Vagina (tissue), 2 donors: ENCODE results near the gene CREBZF. TPM values are rescaled to one million over a fixed set of nuclear protein-coding genes. Genes with fewer than 3 reads are reported as not detected.

Experiments used
- DNase-seq, 2 donors: peaks; one replicate each; pipeline ENCODE4 v3.0.0-alpha.2; 2017; ENCODE audit errors: extremely low spot score in 2 of 2
- H3K27ac ChIP-seq: fragments of 200-600 bp; sonication (generic); one replicate; pipeline ENCODE4 v1.5.1; 2019
- H3K27me3 ChIP-seq: fragments of 200-600 bp; sonication (generic); one replicate; pipeline ENCODE4 v1.5.1; 2019
- H3K36me3 ChIP-seq, 2 donors: fragments of 200-600 bp; sonication (generic); one replicate each; pipeline ENCODE4 v1.5.1; 2017 to 2019
- H3K4me1 ChIP-seq: fragments of 200-600 bp; sonication (generic); one replicate; pipeline ENCODE4 v1.5.1; 2019
- H3K4me3 ChIP-seq, 2 donors: fragments of 200-600 bp; sonication (generic); 1 replicate in 1 of 2; 2 replicates in 1 of 2; pipeline ENCODE4 v1.5.1; 2016 to 2019
- H3K9me3 ChIP-seq: fragments of 200-600 bp; sonication (generic); one replicate; pipeline ENCODE4 v1.5.1; 2019
- POLR2A ChIP-seq, 2 donors: fragments of 450-650 bp; IDR thresholded peaks; one replicate each; pipeline ENCODE4 v1.6.1; 2017; ENCODE audit warnings: antibody characterized with exemption in 2 of 2, mild to moderate bottlenecking in 2 of 2, moderate library complexity in 2 of 2
- POLR2AphosphoS5 ChIP-seq, 2 donors: sonication (generic); formaldehyde crosslinking; IDR thresholded peaks; one replicate each; pipeline ENCODE4 v1.9.0; 2017; ENCODE audit warnings: antibody characterized with exemption in 2 of 2, mild to moderate bottlenecking in 2 of 2, low read depth in 1 of 2; ENCODE audit not compliant: insufficient read depth in 1 of 2
- intact Hi-C: fragments of 100-400 bp; cut with DNase I; formaldehyde crosslinking; loops from one replicate; pipeline ENCODE4 v1.15.1; 2023
- total RNA-seq: library from RNA; depleted of rRNA; stranded (reverse); fragments of >200 nt; gene quantifications from one replicate; pipeline ENCODE4 v1.2.3, GENCODE V29; 2016
- TF ChIP-seq, protein P1 (sequence below), 3 experiments: fragments of 450-650 bp in 2 of 3; fragments of 200-600 bp in 1 of 3; sonication (generic) in 1 of 3; IDR thresholded peaks; one replicate each; pipeline ENCODE4 v1.5.1; 2017 to 2019; ENCODE audit warnings: antibody characterized with exemption in 3 of 3, mild to moderate bottlenecking in 2 of 3, moderate library complexity in 2 of 3

The CREBZF gene, protein sequence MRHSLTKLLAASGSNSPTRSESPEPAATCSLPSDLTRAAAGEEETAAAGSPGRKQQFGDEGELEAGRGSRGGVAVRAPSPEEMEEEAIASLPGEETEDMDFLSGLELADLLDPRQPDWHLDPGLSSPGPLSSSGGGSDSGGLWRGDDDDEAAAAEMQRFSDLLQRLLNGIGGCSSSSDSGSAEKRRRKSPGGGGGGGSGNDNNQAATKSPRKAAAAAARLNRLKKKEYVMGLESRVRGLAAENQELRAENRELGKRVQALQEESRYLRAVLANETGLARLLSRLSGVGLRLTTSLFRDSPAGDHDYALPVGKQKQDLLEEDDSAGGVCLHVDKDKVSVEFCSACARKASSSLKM
- total RNA-seq, result 60.9 TPM

DNA sequence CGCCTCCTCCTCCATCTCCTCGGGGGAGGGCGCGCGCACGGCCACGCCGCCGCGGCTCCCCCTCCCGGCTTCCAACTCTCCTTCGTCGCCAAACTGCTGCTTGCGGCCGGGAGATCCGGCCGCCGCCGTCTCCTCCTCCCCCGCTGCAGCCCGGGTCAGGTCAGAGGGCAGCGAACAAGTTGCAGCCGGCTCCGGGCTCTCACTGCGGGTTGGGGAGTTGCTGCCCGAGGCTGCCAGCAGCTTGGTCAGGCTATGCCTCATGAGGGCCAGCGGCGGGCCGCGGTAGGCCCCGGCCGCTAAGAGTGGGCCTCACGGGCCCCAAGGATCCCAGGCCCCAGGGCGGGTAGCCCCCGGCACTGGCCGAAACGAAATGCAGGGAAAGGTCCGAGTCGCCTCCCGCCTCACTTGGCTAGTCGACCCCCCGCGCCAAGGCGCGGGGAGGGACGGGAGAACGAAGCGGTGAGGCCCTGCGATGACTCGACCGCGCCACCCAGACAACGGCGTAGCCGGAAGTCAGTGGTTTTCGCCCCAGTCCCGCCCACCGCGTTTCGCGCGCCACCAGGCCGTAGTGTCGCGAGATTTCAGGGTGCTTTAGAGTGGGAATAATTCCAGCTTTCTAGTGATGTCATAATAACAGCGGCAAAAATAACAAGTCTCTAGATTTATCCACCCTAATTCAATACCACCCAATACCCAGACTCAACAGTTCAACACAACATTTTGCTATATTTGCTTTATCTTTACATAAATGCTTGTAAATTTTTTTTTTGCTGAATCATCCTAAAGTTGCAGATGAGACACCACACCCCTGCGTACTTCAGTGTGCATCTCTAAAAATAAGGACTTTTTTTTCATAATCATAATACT lies at the start of gene CREBZF:
TSS of gene CREBZF (minus strand) at position 515 of the 867 bp plus-strand sequence. CDS start at position 261, 254 bp downstream.
- Histone ChIP-seq H3K4me1 (peaks cover 40% of the 10 kb centered on the region), H3K27ac (peak within 1 kb of the TSS; percentile 97), H3K27me3 (no peaks in the 10 kb centered on the region), H3K4me3 (peak within 1 kb of the TSS; percentile 89 to 92), H3K9me3 (no peaks in the 10 kb centered on the region), H3K36me3 (peaks cover 0 to 9% of the 10 kb centered on the region in 2 donors)
- intact Hi-C loops, result loop anchor here (2.0 kb wide), 1 partner anchor 36 kb away; the partner anchor contains the start of gene TMEM126B
- DNase-seq, result peak in 1 of 2 donors; percentile 96
- peak; percentile 55 to 97 for TF ChIP-seq POLR2A (IDR thresholded peaks at IDR 0.05)
- TF ChIP-seq, protein P1, sequence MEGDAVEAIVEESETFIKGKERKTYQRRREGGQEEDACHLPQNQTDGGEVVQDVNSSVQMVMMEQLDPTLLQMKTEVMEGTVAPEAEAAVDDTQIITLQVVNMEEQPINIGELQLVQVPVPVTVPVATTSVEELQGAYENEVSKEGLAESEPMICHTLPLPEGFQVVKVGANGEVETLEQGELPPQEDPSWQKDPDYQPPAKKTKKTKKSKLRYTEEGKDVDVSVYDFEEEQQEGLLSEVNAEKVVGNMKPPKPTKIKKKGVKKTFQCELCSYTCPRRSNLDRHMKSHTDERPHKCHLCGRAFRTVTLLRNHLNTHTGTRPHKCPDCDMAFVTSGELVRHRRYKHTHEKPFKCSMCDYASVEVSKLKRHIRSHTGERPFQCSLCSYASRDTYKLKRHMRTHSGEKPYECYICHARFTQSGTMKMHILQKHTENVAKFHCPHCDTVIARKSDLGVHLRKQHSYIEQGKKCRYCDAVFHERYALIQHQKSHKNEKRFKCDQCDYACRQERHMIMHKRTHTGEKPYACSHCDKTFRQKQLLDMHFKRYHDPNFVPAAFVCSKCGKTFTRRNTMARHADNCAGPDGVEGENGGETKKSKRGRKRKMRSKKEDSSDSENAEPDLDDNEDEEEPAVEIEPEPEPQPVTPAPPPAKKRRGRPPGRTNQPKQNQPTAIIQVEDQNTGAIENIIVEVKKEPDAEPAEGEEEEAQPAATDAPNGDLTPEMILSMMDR (IDR thresholded peaks at IDR 0.05), result no peak
- peak; percentile 96 to 99 for TF ChIP-seq POLR2AphosphoS5 (IDR thresholded peaks at IDR 0.05; ENCODE audit: insufficient read depth in 1 of 2, low read depth in 1 of 2)

DNA sequence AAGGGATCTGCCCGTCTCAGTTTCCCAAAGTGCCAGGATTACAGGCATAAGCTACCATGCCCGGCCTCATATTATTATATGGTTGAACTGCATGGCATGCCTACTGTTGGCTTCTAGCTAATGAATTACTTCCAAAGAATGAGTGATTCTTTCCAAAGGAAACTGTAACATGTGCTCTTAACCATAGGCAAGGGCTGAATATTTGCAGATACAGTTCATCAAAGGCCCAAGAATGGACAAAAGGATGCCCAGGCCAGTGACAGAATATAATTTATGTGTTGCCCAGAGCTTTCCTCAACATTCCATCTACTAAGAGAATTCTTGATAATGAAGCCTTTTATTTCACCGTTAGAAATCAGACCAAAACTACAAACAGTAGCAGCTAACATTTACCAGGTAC lies 48.0 kb upstream of the CREBZF start:
- H3K27me3 ChIP-seq, result no peaks in the 10 kb centered on the region
- no peak overlapping the region for H3K4me3 ChIP-seq
- H3K4me1 ChIP-seq, result no peaks in the 10 kb centered on the region
- TF ChIP-seq POLR2A (IDR thresholded peaks at IDR 0.05), result no peak
- TF ChIP-seq POLR2AphosphoS5 (IDR thresholded peaks at IDR 0.05; ENCODE audit: insufficient read depth in 1 of 2, low read depth in 1 of 2), result no peak
- no peak overlapping the region for H3K27ac ChIP-seq
- H3K36me3 ChIP-seq, result no peaks in the 10 kb centered on the region
- no peaks in the 10 kb centered on the region for H3K9me3 ChIP-seq
- intact Hi-C loops, result no loop called here
- DNase-seq, result no peak

DNA sequence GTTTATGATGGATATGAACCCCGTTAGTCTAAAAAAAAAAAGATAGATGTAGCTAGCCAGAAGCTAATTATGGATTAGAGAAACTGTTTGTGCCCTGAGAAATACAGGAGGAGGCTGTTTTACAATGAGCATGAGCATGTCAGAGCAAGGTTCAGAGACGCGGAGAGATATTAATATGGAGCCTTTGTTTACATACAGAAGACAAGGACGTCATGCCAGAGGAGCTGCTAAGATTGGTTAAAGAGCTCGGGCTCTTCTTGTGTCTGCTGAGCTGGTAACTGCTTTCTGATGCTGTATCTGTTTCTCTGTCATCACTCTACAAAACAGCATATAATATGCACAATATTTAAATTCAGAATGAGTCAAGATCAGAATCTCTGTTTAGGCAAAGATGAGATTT lies 46.0 kb upstream of the CREBZF start:
- H3K36me3 ChIP-seq, result no peaks in the 10 kb centered on the region
- H3K4me3 ChIP-seq, result no peak overlapping the region
- H3K4me1 ChIP-seq, result no peaks in the 10 kb centered on the region
- intact Hi-C loops, result no loop called here
- H3K27ac ChIP-seq, result no peak overlapping the region
- H3K27me3 ChIP-seq, result no peaks in the 10 kb centered on the region
- no peak for TF ChIP-seq POLR2AphosphoS5 (IDR thresholded peaks at IDR 0.05; ENCODE audit: insufficient read depth in 1 of 2, low read depth in 1 of 2)
- TF ChIP-seq POLR2A (IDR thresholded peaks at IDR 0.05), result no peak
- TF ChIP-seq, protein P1 (IDR thresholded peaks at IDR 0.05), result no peak
- DNase-seq, result no peak
- H3K9me3 ChIP-seq, result no peaks in the 10 kb centered on the region

DNA sequence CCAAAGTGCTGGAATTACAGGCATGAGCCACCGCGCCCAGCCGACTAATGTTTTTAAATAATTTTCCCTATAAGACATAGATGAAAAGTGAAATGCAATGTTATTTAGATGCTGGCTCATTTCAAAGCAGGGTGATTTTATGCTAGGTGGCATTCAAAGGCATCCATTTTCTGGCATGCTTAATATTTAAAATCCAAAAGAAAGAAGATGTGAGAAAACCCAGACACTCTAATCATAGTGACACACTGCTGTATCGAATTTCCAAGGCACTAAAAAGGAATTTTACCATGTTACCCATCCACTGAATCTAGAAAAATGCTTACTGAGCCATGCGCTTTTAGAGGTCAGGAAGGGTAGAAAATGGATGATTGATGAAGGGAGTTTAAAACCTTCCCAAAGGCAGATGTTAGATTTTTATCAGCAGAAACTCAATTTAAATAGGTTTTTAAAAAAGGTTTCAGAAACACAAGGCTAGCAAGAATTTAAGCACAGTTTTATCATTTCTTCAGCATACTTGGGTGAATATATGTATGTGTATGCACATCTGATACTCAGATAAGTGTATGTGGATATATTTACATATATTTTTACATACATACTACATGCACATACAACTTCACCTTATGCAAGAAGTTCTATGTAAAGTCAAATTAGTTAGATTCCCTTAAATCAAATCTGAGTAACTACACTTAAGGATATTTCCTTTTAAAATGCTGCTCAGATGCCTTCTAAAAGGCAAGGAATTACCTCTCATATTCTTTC lies 45.2 kb upstream of the CREBZF start:
- no peaks in the 10 kb centered on the region for H3K4me1 ChIP-seq
- H3K9me3 ChIP-seq, result no peaks in the 10 kb centered on the region
- no peaks in the 10 kb centered on the region for H3K36me3 ChIP-seq
- H3K27me3 ChIP-seq, result no peaks in the 10 kb centered on the region
- TF ChIP-seq POLR2AphosphoS5 (IDR thresholded peaks at IDR 0.05; ENCODE audit: insufficient read depth in 1 of 2, low read depth in 1 of 2) (no peak), POLR2A (IDR thresholded peaks at IDR 0.05) (no peak)
- TF ChIP-seq, protein P1 (IDR thresholded peaks at IDR 0.05), result no peak
- no peak for DNase-seq
- no peak overlapping the region for H3K27ac ChIP-seq
- intact Hi-C loops, result no loop called here
- no peak overlapping the region for H3K4me3 ChIP-seq

DNA sequence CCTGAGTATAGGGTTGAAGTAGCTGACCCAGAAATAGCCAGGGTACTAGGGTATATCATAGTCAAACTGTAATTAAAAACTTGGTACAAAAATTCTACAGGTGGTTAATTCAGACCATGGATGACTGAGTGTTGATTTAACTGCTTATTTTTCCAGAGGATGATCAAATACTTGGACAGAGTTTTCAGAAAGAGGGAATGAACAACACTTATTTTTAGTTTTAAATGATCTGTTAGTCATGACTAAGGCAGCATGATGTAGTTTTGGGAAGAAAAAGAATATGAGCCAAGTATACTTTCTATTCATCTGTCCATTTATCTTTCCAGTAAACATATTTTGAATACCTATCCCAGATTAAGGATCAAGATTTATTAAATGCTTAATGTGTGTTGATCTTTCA lies 40.9 kb upstream of the CREBZF start:
- H3K27ac ChIP-seq, result no peak overlapping the region
- no peaks in the 10 kb centered on the region for H3K27me3 ChIP-seq
- no peak for DNase-seq
- H3K4me1 ChIP-seq, result no peaks in the 10 kb centered on the region
- intact Hi-C loops, result no loop called here
- no peaks in the 10 kb centered on the region for H3K36me3 ChIP-seq
- TF ChIP-seq, protein P1 (IDR thresholded peaks at IDR 0.05), result no peak
- TF ChIP-seq POLR2AphosphoS5 (IDR thresholded peaks at IDR 0.05; ENCODE audit: insufficient read depth in 1 of 2, low read depth in 1 of 2) (no peak), POLR2A (IDR thresholded peaks at IDR 0.05) (no peak)
- H3K9me3 ChIP-seq, result no peaks in the 10 kb centered on the region
- no peak overlapping the region for H3K4me3 ChIP-seq
